Heart left ventricle (tissue), 16 donors: ENCODE measurements around the gene CD80. TPM values are rescaled to one million over a fixed set of nuclear protein-coding genes. Genes with fewer than 3 reads are reported as not detected.

Experiments used
- ATAC-seq, 4 donors: fragments of 200-7000 bp; cut with Tn5 transposase; one replicate each; pipeline ENCODE4 v1.9.1; 2020 to 2022; ENCODE audit warnings: moderate library complexity in 4 of 4, mild to moderate bottlenecking in 3 of 4, moderate number of reproducible peaks in 1 of 4
- DNase-seq, 5 donors: peaks; one replicate each; pipeline ENCODE4 v3.0.0-alpha.2; 2020
- H3K27ac ChIP-seq, 12 donors: fragments of 200-600 bp; sonication (generic) in 4 of 12; one replicate each; pipeline versions ENCODE4 v1.5.0 to v1.8.0; 2016 to 2022; ENCODE audit warnings: mild to moderate bottlenecking in 2 of 12
- H3K27me3 ChIP-seq, 9 donors: fragments of 200-600 bp; sonication (generic) in 2 of 9; one replicate each; pipeline versions ENCODE4 v1.5.1 to v1.8.0; 2016 to 2022; ENCODE audit warnings: mild to moderate bottlenecking in 3 of 9
- H3K36me3 ChIP-seq, 9 donors: fragments of 200-600 bp; sonication (generic) in 2 of 9; one replicate each; pipeline versions ENCODE4 v1.5.0 to v1.8.0; 2018 to 2022; ENCODE audit warnings: mild to moderate bottlenecking in 2 of 9
- H3K4me1 ChIP-seq, 12 donors: fragments of 200-600 bp; sonication (generic) in 4 of 12; one replicate each; pipeline versions ENCODE4 v1.5.0 to v1.8.0; 2016 to 2022; ENCODE audit warnings: mild to moderate bottlenecking in 3 of 12
- H3K4me3 ChIP-seq, 12 donors: fragments of 200-600 bp; sonication (generic) in 4 of 12; one replicate each; pipeline versions ENCODE4 v1.5.0 to v1.8.0; 2017 to 2022; ENCODE audit warnings: mild to moderate bottlenecking in 9 of 12, moderate library complexity in 4 of 12
- H3K9me3 ChIP-seq, 12 donors: fragments of 200-600 bp; sonication (generic) in 4 of 12; one replicate each; pipeline versions ENCODE4 v1.5.0 to v1.8.0; 2016 to 2022; ENCODE audit warnings: mild to moderate bottlenecking in 1 of 12
- POLR2A ChIP-seq, 2 donors: fragments of 450-650 bp; IDR thresholded peaks; one replicate each; pipeline ENCODE4 v1.6.1; 2017; ENCODE audit warnings: antibody characterized with exemption in 2 of 2, mild to moderate bottlenecking in 2 of 2, moderate library complexity in 2 of 2
- WGBS, 4 donors: extraction: QIAGEN DNeasy Blood & Tissue Kit in 2 of 4; methylation state at CpG; one replicate each; pipeline versions ENCODE4 v1.1.5 to v1.1.7; 2013 to 2018; 5-methylcytosine and 5-hydroxymethylcytosine counted together
- intact Hi-C, 10 donors: fragments of 100-400 bp; cut with DNase I; formaldehyde crosslinking; loops; one replicate each; pipeline versions ENCODE4 v1.11.1 to v1.14.2; 2022
- polyA plus RNA-seq, 2 donors: library from polyadenylated mRNA; stranded (reverse); fragments of 200-250 nt; gene quantifications; one replicate each; pipeline ENCODE4 v1.2.3, GENCODE V29; 2013
- total RNA-seq, 9 donors: library from RNA; depleted of rRNA in 2 of 9; stranded (reverse); fragments of >200 nt in 2 of 9; fragmentation: NEBNext Ultra II Directional in 3 of 9; extraction: Animal tissue kit (Norgen Biotek cat#: 25700) in 3 of 9; gene quantifications; one replicate each; pipeline versions ENCODE4 v1.1.0 to v1.2.4, GENCODE V29; 2016 to 2023
- TF ChIP-seq, protein P1 (sequence below), 12 donors: fragments of 200-600 bp; sonication (generic) in 4 of 12; IDR thresholded peaks; one replicate each; pipeline versions ENCODE4 v1.5.0 to v1.8.0; 2018 to 2022; ENCODE audit warnings: antibody characterized with exemption in 12 of 12, mild to moderate bottlenecking in 5 of 12
- donor health status: ischemic (EF 13 %, LVEDD 7.1; RV severe dilation, severe dysfunction).
- donor health status: healthy with polysubstance abuse.
- donor health status: DM: no; HTN: yes; CAD: no.
- donor health status: DM: no; HTN: no; CAD: no.
- donor health status: ischemic (EF 25% LVEDD 6.9; RV normal size, moderate dysfunction).
- donor health status: ischemic (EF 25% LVEDD 5.7; RV mildly dilated, moderate dysfunction).
- donor health status: healthy.
- donor health status: DM: yes; HTN: yes; CAD: no.
- donor health status: ischemic (EF 35%, LVEDD 5.7; RV mildly dilated, moderate dysfunction).
- donor health status: nonischemic (EF 11% LVEDD 7.7; RV severe dilation, severe dysfunction).
- donor health status: DM: yes; HTN: yes; CAD: no.
- donor health status: PGD.
- donor health status: ischemic (EF 29% LVEDD 5.4; RV normal size, mild dysfunction).
- donor health status: nonischemic (EF 23%, LVEDD 6.1; RV moderate dilation, normal function).

CD80 gene
- total and polyA plus RNA-seq, 11 donors, result 0.12 to 4.4 (median 0.37) TPM; not detected in 3

DNA sequence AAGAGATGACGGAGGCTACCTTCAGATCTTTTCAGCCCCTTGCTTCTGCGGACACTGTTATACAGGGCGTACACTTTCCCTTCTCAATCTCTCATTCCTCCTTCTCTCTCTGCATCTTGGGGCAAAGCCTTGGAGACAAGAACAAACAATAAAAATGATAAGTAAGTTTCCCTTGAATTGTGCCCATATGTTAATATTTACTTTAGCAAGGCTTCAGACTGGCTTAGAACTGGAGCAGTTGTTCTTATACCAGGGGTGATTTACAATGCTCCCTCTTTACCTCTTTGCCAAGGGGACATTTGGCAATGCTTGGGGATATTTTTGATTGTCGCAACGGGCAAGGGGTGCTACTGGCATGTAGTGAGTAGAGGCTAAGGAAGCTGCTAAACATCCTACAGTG, 31.7 kb downstream of the CD80 start:
- Histone ChIP-seq H3K4me1 (peaks cover 0 to 15% (median 0%) of the 10 kb centered on the region in 12 donors), H3K27ac (no peak overlapping the region), H3K4me3 (no peak overlapping the region), H3K9me3 (no peaks in the 10 kb centered on the region), H3K36me3 (peaks cover 0 to 39% (median 21%) of the 10 kb centered on the region in 9 donors), H3K27me3 (no peaks in the 10 kb centered on the region)
- DNase-seq (no peak), ATAC-seq (no peak)
- 95 to 98% (median 97%) methylated on average over 5 of the region's 5 CpGs for WGBS, 4 donors
- no peak for TF ChIP-seq POLR2A (IDR thresholded peaks at IDR 0.05)
- TF ChIP-seq, protein P1, sequence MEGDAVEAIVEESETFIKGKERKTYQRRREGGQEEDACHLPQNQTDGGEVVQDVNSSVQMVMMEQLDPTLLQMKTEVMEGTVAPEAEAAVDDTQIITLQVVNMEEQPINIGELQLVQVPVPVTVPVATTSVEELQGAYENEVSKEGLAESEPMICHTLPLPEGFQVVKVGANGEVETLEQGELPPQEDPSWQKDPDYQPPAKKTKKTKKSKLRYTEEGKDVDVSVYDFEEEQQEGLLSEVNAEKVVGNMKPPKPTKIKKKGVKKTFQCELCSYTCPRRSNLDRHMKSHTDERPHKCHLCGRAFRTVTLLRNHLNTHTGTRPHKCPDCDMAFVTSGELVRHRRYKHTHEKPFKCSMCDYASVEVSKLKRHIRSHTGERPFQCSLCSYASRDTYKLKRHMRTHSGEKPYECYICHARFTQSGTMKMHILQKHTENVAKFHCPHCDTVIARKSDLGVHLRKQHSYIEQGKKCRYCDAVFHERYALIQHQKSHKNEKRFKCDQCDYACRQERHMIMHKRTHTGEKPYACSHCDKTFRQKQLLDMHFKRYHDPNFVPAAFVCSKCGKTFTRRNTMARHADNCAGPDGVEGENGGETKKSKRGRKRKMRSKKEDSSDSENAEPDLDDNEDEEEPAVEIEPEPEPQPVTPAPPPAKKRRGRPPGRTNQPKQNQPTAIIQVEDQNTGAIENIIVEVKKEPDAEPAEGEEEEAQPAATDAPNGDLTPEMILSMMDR (IDR thresholded peaks at IDR 0.05), result no peak
- intact Hi-C loops, result loop anchor here in 6 of 10 donors (5.0 to 10.0 kb wide), 5 partner anchors 110 to 157 kb away; partner anchors contain the start of gene COX17 (in 2 of the 6)

DNA sequence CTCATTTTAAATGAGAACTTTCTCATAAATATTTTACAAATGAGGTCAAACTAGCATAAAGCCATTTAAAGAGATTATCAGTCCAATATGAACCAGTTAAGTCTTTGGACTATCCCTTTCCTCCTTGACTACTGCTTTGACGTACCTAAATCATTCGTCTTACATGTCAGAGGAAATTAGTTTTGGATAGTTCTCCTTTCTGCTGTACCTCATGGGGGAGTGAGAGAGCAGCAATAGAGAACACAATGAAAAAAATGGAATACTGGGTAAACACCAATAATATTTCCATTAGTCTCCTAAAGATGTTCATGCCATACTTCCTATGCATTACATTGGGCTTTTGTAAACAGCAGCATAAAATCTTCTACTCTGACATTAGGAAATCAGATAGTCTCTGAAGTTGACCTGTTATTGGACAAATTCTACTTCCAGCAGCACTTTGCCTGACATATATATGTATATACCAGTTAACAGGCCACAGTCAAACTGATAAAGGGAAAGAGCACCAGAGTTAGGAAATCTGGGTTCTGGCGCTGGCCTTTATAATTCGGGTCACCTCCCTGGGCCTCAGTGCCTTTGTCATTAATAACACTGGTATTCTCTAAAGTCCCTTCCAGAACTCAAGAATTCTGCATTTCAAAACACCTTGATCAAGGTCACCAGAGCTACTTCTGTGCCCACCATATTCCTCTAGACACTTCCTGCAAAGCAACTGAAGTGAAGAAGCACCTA, 34.3 kb downstream of the CD80 start:
- Histone ChIP-seq H3K4me3 (no peak overlapping the region), H3K27ac (peak overlapping the region in 7 of 12 donors; percentile 2 to 50 (median 6)), H3K36me3 (peaks cover 3 to 66% (median 47%) of the 10 kb centered on the region in 9 donors), H3K4me1 (peaks cover 0 to 15% (median 0%) of the 10 kb centered on the region in 12 donors), H3K9me3 (peaks cover 0 to 8% (median 0%) of the 10 kb centered on the region in 12 donors), H3K27me3 (no peaks in the 10 kb centered on the region)
- no peak for DNase-seq
- ATAC-seq, result peak in 3 of 4 donors; percentile 37 to 47 (median 45)
- 61 to 65% (median 63%) methylated on average over 4 of the region's 4 CpGs for WGBS, 4 donors
- intact Hi-C loops, result loop anchor here (2.0 to 10.0 kb wide), 7 partner anchors 112 to 160 kb away; partner anchors contain the start of gene COX17 (in 2 of the 10)
- TF ChIP-seq, protein P1 (IDR thresholded peaks at IDR 0.05), result peak in 11 of 12 donors; percentile 23 to 69 (median 50)
- no peak for TF ChIP-seq POLR2A (IDR thresholded peaks at IDR 0.05)

DNA sequence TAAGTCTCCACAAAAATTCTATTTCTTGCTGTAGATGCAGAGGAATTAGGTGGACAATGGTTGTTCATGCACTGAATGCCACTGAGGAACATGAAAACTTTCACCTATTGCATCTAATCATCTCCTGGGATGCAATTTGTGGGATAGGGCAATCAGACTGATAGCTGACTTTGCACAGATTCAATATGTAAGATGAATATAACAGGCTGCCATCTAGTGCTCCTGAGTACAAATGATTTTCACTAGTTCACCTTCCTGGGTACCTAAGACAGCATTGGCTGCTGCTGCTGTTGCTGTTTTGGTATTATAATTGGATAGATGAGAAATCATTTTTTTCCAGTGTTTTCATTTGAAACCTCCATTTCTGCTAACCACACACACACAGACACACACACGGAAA, 41.4 kb downstream of the CD80 start:
- intact Hi-C loops, result no loop called here
- Histone ChIP-seq H3K4me3 (no peak overlapping the region), H3K9me3 (peaks cover 0 to 8% (median 0%) of the 10 kb centered on the region in 12 donors), H3K4me1 (peaks cover 0 to 16% (median 5%) of the 10 kb centered on the region in 12 donors), H3K27ac (peak overlapping the region; percentile 53 to 87 (median 79)), H3K36me3 (peaks cover 3 to 100% (median 97%) of the 10 kb centered on the region in 9 donors), H3K27me3 (no peaks in the 10 kb centered on the region)
- DNase-seq (no peak), ATAC-seq (peak in 3 of 4 donors; percentile 43 to 52 (median 44))
- WGBS, 4 donors, result 95 to 100% (median 98%) methylated on average over 1 of the region's 1 CpG
- TF ChIP-seq POLR2A (IDR thresholded peaks at IDR 0.05), result no peak
- TF ChIP-seq, protein P1 (IDR thresholded peaks at IDR 0.05), result peak in 1 of 12 donors; percentile 4

DNA sequence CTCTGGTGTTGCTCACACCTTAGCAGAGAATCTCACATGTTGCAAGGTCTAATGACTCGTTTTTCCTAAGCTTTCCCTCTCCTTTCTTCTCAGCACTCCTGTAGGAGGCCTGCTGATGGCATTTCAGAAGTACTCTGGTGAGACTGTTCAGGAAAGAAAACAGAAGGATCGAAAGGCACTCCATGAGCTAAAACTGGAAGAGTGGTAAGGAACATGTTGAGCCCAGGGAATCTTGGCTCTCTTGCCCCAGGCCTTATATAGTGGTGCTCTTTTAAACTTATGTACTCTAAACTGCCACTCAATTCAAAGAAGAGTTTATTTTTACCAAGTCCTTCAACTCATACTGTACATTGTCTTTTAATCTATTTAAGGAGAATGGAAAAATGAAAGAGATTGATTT, 42.3 kb downstream of the CD80 start:
- H3K36me3 ChIP-seq, result peaks cover 3 to 100% (median 96%) of the 10 kb centered on the region in 9 donors
- peak; percentile 95 to 98 (median 96) for ATAC-seq
- intact Hi-C loops, result no loop called here
- peak overlapping the region; percentile 53 to 87 (median 79) for H3K27ac ChIP-seq
- H3K4me3 ChIP-seq, result no peak overlapping the region
- TF ChIP-seq, protein P1 (IDR thresholded peaks at IDR 0.05), result no peak
- no peak for TF ChIP-seq POLR2A (IDR thresholded peaks at IDR 0.05)
- H3K9me3 ChIP-seq, result peaks cover 0 to 8% (median 0%) of the 10 kb centered on the region in 12 donors
- 40 to 66% (median 60%) methylated on average over 2 of the region's 2 CpGs for WGBS, 4 donors
- H3K4me1 ChIP-seq, result peaks cover 0 to 16% (median 5%) of the 10 kb centered on the region in 12 donors
- DNase-seq, result peak in 4 of 5 donors; percentile 17 to 44 (median 32)
- H3K27me3 ChIP-seq, result no peaks in the 10 kb centered on the region
